Esophagus muscularis mucosa (tissue), 4 donors: ENCODE results near the gene KCNJ5. TPM values are rescaled to one million over a fixed set of nuclear protein-coding genes. Genes with fewer than 3 reads are reported as not detected.

Experiments
- DNase-seq: peaks from one replicate; pipeline ENCODE4 v3.0.0-alpha.2; 2017; ENCODE audit errors: extremely low spot score
- H3K27ac ChIP-seq, 4 donors: fragments of 200-600 bp; sonication (generic); replicated peaks in 1 of 4; 1 replicate in 3 of 4; 2 replicates in 1 of 4; pipeline ENCODE4 v1.5.1; 2016 to 2019; ENCODE audit warnings: mild to moderate bottlenecking in 1 of 4
- H3K27me3 ChIP-seq, 4 donors: fragments of 200-600 bp; sonication (generic); one replicate each; pipeline versions ENCODE4 v1.5.1 to v1.6.0; 2016 to 2019
- H3K36me3 ChIP-seq, 4 donors: fragments of 200-600 bp; sonication (generic); one replicate each; pipeline ENCODE4 v1.5.1; 2016 to 2019
- H3K4me1 ChIP-seq, 4 donors: fragments of 200-600 bp; sonication (generic); one replicate each; pipeline ENCODE4 v1.5.1; 2016 to 2019
- H3K4me3 ChIP-seq, 4 donors: fragments of 200-600 bp; sonication (generic); 1 replicate in 2 of 4; 2 replicates in 2 of 4; pipeline ENCODE4 v1.5.1; 2016 to 2019; ENCODE audit warnings: mild to moderate bottlenecking in 4 of 4, moderate library complexity in 1 of 4
- H3K9me3 ChIP-seq, 4 donors: fragments of 200-600 bp; sonication (generic); 1 replicate in 3 of 4; 2 replicates in 1 of 4; pipeline ENCODE4 v1.5.1; 2016 to 2019
- CTCF ChIP-seq, 3 experiments: fragments of 200-600 bp in 2 of 3; fragments of 450-650 bp in 1 of 3; sonication (generic) in 2 of 3; IDR thresholded peaks; one replicate each; pipeline ENCODE4 v1.5.1; 2017 to 2019; ENCODE audit warnings: antibody characterized with exemption in 3 of 3, mild to moderate bottlenecking in 2 of 3, moderate library complexity in 1 of 3
- EP300 ChIP-seq: sonication (generic); formaldehyde crosslinking; IDR thresholded peaks from one replicate; pipeline ENCODE4 v1.6.1; 2017; ENCODE audit warnings: antibody characterized with exemption
- POLR2A ChIP-seq: fragments of 450-650 bp; IDR thresholded peaks from one replicate; pipeline ENCODE4 v1.6.1; 2017; ENCODE audit warnings: antibody characterized with exemption, moderate library complexity, mild to moderate bottlenecking, low read depth
- POLR2AphosphoS5 ChIP-seq, 2 donors: sonication (generic); formaldehyde crosslinking; IDR thresholded peaks; one replicate each; pipeline ENCODE4 v1.6.1; 2017; ENCODE audit warnings: antibody characterized with exemption in 2 of 2
- WGBS: methylation state at CpG from one replicate; pipeline ENCODE4 v1.1.5; 2018; 5-methylcytosine and 5-hydroxymethylcytosine counted together
- intact Hi-C: fragments of 100-400 bp; cut with DNase I; formaldehyde crosslinking; loops from one replicate; pipeline ENCODE4 v1.15.1; 2023
- total RNA-seq, 4 donors: library from RNA; depleted of rRNA; stranded (reverse); fragments of >200 nt; gene quantifications; one replicate each; pipeline versions ENCODE4 v1.1.0 to v1.2.1, GENCODE V29; 2016

The KCNJ5 gene
- total RNA-seq, 4 donors from 2014 or later, result 0.80 to 3.8 (median 1.00) TPM

GRCh38 chr11:128889657-128890213, 1.4 kb upstream of the KCNJ5 start:
- TF ChIP-seq CTCF (IDR thresholded peaks at IDR 0.05), result no peak
- TF ChIP-seq EP300, result no peak
- WGBS, result 82% methylated on average over 6 of the region's 8 CpGs

GRCh38 chr11:128890216-128890542, 977 bp upstream of the KCNJ5 start:
- 48% methylated on average over 9 of the region's 9 CpGs for WGBS
- no peak overlapping the region for H3K27ac ChIP-seq
- intact Hi-C loops, result no loop called here
- H3K4me1 ChIP-seq, result peaks cover 19 to 21% (median 20%) of the 10 kb centered on the region in 4 donors
- TF ChIP-seq POLR2AphosphoS5 (IDR thresholded peaks at IDR 0.05), result no peak
- H3K9me3 ChIP-seq, result no peaks in the 10 kb centered on the region
- DNase-seq, result no peak
- H3K36me3 ChIP-seq, result no peaks in the 10 kb centered on the region
- H3K4me3 ChIP-seq, result peak overlapping the region; percentile 57 to 66 (median 58)
- peaks cover 0 to 54% (median 8%) of the 10 kb centered on the region in 4 donors for H3K27me3 ChIP-seq

More at GRCh38 chr11:128889657-128890213, 1.4 kb upstream of the KCNJ5 start:
- intact Hi-C loops, result loop anchor here (10.0 kb wide), 1 partner anchor 445 kb away; no protein-coding TSS in a partner anchor
- H3K27ac ChIP-seq, result no peak overlapping the region
- peaks cover 0 to 54% (median 8%) of the 10 kb centered on the region in 4 donors for H3K27me3 ChIP-seq
- H3K36me3 ChIP-seq, result no peaks in the 10 kb centered on the region
- peaks cover 19 to 21% (median 19%) of the 10 kb centered on the region in 4 donors for H3K4me1 ChIP-seq
- no peak overlapping the region for H3K4me3 ChIP-seq
- DNase-seq, result no peak
- H3K9me3 ChIP-seq, result no peaks in the 10 kb centered on the region

GRCh38 chr11:128891913-128892398, 800 bp downstream of the KCNJ5 start:
- intact Hi-C loops, result no loop called here
- H3K4me3 ChIP-seq, result peak overlapping the region; percentile 57 to 66 (median 58)
- H3K4me1 ChIP-seq, result peaks cover 19 to 27% (median 20%) of the 10 kb centered on the region in 4 donors

GRCh38 chr11:128892866-128893565, 1.9 kb downstream of the KCNJ5 start:
- WGBS, result 86% methylated on average over 4 of the region's 4 CpGs
- H3K36me3 ChIP-seq, result no peaks in the 10 kb centered on the region
- no peaks in the 10 kb centered on the region for H3K9me3 ChIP-seq
- H3K27me3 ChIP-seq, result peaks cover 0 to 43% (median 8%) of the 10 kb centered on the region in 4 donors
- no peak overlapping the region for H3K4me3 ChIP-seq
- no peak for DNase-seq
- no peak overlapping the region for H3K27ac ChIP-seq
- intact Hi-C loops, result no loop called here
- peaks cover 19 to 27% (median 20%) of the 10 kb centered on the region in 4 donors for H3K4me1 ChIP-seq
- TF ChIP-seq POLR2AphosphoS5 (IDR thresholded peaks at IDR 0.05) (no peak), CTCF (IDR thresholded peaks at IDR 0.05) (no peak), POLR2A (no peak), EP300 (no peak)

More at GRCh38 chr11:128891913-128892398, 800 bp downstream of the KCNJ5 start:
- Histone ChIP-seq H3K36me3 (no peaks in the 10 kb centered on the region), H3K9me3 (no peaks in the 10 kb centered on the region), H3K27me3 (peaks cover 0 to 49% (median 8%) of the 10 kb centered on the region in 4 donors), H3K27ac (no peak overlapping the region)
- 80% methylated on average over 6 of the region's 6 CpGs for WGBS
- TF ChIP-seq POLR2A (no peak), POLR2AphosphoS5 (IDR thresholded peaks at IDR 0.05) (no peak), CTCF (IDR thresholded peaks at IDR 0.05) (no peak), EP300 (no peak)
- no peak for DNase-seq

- no peak for DNase-seq
- Histone ChIP-seq H3K4me3 (no peak overlapping the region), H3K36me3 (no peaks in the 10 kb centered on the region), H3K27ac (no peak overlapping the region), H3K4me1 (peaks cover 19 to 30% (median 20%) of the 10 kb centered on the region in 4 donors), H3K9me3 (no peaks in the 10 kb centered on the region), H3K27me3 (peaks cover 0 to 36% (median 8%) of the 10 kb centered on the region in 4 donors)
- TF ChIP-seq POLR2A (no peak), POLR2AphosphoS5 (IDR thresholded peaks at IDR 0.05) (no peak), CTCF (IDR thresholded peaks at IDR 0.05) (no peak), EP300 (no peak)
- WGBS, result 88% methylated on average over 9 of the region's 9 CpGs
- intact Hi-C loops, result no loop called here
Observed at GRCh38 chr11:128893578-128894285, 2.6 kb downstream of the KCNJ5 start.
